Activated naive CD4-positive, alpha-beta T cell treated with anti-CD3 and anti-CD28 coated beads, Interleukin-2, amount 50 U/mL, for 72 hours (primary cell): Measurements from ENCODE around the gene WHRN. TPM values are rescaled to one million over a fixed set of nuclear protein-coding genes. Genes with fewer than 3 reads are reported as not detected.

Experiments used
- ATAC-seq, 2 donors: fragments of 150-1000 bp; cut with Tn5 transposase; 2 replicates each; pipeline ENCODE4 v1.10.0; 2021; ENCODE audit warnings: mild to moderate bottlenecking in 2 of 2, moderate library complexity in 2 of 2
- DNase-seq, 2 donors: peaks; one replicate each; pipeline ENCODE4 v3.0.0; 2021 to 2022; ENCODE audit warnings: low spot score in 2 of 2
- H3K27ac Mint-ChIP-seq, 2 donors: one replicate each; pipeline ENCODE4 v1.8.0; 2022; ENCODE audit warnings: mild to moderate bottlenecking in 2 of 2, mixed read lengths in 2 of 2
- H3K36me3 Mint-ChIP-seq, 2 donors: one replicate each; pipeline ENCODE4 v1.8.0; 2022; ENCODE audit warnings: mixed read lengths in 2 of 2
- H3K9me3 Mint-ChIP-seq, 2 donors: one replicate each; pipeline ENCODE4 v1.8.0; 2022; ENCODE audit warnings: mixed read lengths in 2 of 2
- total RNA-seq, 2 donors: library from RNA; stranded (reverse); gene quantifications; one replicate each; pipeline ENCODE4 v1.2.3, GENCODE V29; 2022

Gene WHRN
- total RNA-seq, 2 donors from 2014 or later: 4.7 to 5.2 TPM

DNA sequence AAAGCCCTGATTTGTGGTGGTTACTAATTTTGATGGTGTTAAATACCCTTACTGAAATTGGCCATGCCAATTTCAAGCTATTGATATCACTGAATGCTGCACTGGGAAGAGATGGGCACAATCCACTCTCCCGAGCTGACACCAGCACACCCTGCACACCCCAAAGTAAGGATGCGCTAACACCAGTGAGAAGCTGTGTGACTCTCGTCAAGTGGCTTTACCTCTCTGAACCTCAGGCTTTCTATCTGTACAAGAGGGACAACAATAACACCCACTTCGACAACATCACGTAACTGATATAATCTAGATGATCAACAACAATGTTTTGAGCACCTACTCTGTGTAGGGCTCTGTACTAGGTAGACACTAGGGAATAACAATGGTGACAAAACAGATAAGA lies 109.5 kb downstream of the WHRN start:
- Mint-ChIP-seq H3K9me3 (no peaks in the 10 kb centered on the region), H3K36me3 (peaks cover 15 to 20% of the 10 kb centered on the region in 2 donors), H3K27ac (peak overlapping the region; percentile 50 to 81)
- ATAC-seq: no peak
- no peak for DNase-seq

GRCh38 chr9:114395334-114395617 lies 110.0 kb downstream of the WHRN start:
- H3K27ac Mint-ChIP-seq: peak overlapping the region; percentile 79 to 81
- H3K9me3 Mint-ChIP-seq: no peaks in the 10 kb centered on the region
- peaks cover 20 to 25% of the 10 kb centered on the region in 2 donors for H3K36me3 Mint-ChIP-seq
- no peak for DNase-seq
- ATAC-seq: no peak

DNA sequence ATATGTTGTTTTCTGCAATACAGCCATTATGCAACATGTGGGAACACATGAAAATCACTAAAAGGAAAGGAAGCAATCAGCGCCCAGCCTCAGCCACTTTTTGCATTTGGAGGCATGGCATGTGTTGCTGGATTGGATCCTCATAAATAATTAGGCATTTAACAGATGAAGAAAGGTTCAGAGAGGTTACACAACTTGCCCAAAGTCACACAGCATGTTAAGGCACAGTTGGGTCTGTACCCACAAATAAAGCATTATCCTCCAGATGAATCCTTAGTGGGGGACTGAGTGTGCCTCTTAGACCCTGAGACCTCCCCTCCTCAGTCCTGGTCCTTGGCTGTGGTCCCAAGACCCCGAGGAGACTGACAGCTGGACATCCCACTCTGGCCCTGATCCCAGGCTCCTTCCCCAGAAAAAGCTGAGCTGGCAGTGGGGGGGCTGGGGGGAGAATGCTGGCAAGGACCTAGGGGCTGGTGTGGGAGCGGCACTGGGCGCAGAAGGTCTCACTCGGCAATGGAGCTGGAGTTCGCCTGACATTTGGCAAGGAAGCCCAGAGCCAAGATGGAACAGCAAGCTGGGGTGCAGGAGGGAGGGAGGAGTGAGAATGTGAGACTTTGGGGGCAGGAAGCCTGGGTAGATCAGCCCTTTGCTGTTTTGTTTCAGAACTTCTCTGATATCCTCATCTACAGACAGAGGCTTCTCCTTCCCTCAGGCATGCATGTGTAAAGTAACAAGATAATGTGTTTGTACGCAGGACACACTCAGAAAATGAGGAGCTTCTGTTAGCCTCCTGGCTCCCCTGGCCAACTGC lies 110.5 kb downstream of the WHRN start:
- ATAC-seq: no peak

DNA sequence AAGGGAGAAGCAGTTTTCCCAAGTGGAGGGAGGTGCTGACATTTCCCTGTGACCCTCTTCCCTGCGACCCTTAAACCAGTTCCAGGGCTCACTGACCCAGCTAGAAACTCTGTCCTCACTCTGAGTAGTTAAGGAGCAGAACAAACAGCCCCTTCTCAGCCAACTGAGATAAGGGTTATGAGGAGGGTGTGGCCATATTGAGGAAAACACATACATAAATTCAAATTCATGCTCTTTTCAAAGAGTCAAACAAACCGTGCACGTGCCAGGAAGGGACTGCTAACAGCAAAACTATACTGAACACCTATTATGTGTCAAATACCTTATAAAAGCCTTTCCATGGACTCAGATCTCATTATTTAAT lies 112.5 kb downstream of the WHRN start:
- Mint-ChIP-seq H3K9me3 (no peaks in the 10 kb centered on the region), H3K27ac (no peak overlapping the region), H3K36me3 (peaks cover 43 to 49% of the 10 kb centered on the region in 2 donors)
- ATAC-seq (no peak), DNase-seq (no peak)

More for the DNA sequence above, 110.5 kb downstream of the WHRN start:
- Mint-ChIP-seq H3K36me3 (peaks cover 26 to 31% of the 10 kb centered on the region in 2 donors), H3K27ac (peak overlapping the region; percentile 79 to 81), H3K9me3 (no peaks in the 10 kb centered on the region)
- no peak for DNase-seq

GRCh38 chr9:114390952-114391351 lies 114.3 kb downstream of the WHRN start:
- ATAC-seq (no peak), DNase-seq (no peak)
- Mint-ChIP-seq H3K9me3 (no peaks in the 10 kb centered on the region), H3K36me3 (peaks cover 53 to 56% of the 10 kb centered on the region in 2 donors), H3K27ac (peak overlapping the region; percentile 93 to 100)

GRCh38 chr9:114389612-114390368 lies 115.5 kb downstream of the WHRN start:
- H3K36me3 Mint-ChIP-seq: peaks cover 59 to 60% of the 10 kb centered on the region in 2 donors
- peak overlapping the region; percentile 99 to 100 for H3K27ac Mint-ChIP-seq
- ATAC-seq (no peak), DNase-seq (no peak)
- no peaks in the 10 kb centered on the region for H3K9me3 Mint-ChIP-seq

DNA sequence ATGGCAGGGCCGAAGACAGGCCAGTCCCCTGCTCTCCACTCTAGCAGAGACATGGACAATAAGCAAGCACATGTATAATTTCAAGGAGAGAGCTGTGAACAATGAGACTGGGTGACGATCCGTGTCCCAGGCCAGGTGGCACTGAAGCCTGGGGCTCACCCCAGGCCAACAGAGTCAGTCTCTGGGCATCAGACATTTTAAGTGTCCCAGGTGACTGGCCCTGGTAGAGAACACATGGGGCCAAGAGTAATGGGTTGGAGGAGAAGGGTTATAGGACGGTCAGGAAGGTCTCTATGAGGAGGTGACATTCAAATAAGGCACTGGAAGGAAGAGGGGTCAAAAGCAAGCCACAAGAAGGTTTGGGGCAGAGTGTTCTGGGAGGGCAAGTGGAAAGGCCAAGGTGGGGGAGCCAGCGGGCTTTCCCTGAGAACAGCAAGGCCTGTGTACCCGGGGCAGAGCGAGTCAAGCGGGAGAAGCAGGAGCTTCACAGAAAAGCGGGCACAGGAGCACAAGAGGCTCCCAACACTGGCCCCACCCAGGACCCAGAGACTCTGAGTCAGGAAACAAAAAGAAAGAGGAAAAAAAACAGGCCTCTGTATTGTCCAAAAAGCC lies 116.4 kb downstream of the WHRN start:
- DNase-seq (no peak), ATAC-seq (no peak)

GRCh38 chr9:114388357-114388682 lies 117.0 kb downstream of the WHRN start:
- DNase-seq: no peak
- ATAC-seq: no peak
- Mint-ChIP-seq H3K36me3 (peaks cover 67 to 68% of the 10 kb centered on the region in 2 donors), H3K9me3 (no peaks in the 10 kb centered on the region), H3K27ac (peak overlapping the region; percentile 99 to 100)

More for the DNA sequence above, 116.4 kb downstream of the WHRN start:
- H3K36me3 Mint-ChIP-seq: peaks cover 63 to 67% of the 10 kb centered on the region in 2 donors
- H3K9me3 Mint-ChIP-seq: no peaks in the 10 kb centered on the region
- peak overlapping the region; percentile 99 to 100 for H3K27ac Mint-ChIP-seq

DNA sequence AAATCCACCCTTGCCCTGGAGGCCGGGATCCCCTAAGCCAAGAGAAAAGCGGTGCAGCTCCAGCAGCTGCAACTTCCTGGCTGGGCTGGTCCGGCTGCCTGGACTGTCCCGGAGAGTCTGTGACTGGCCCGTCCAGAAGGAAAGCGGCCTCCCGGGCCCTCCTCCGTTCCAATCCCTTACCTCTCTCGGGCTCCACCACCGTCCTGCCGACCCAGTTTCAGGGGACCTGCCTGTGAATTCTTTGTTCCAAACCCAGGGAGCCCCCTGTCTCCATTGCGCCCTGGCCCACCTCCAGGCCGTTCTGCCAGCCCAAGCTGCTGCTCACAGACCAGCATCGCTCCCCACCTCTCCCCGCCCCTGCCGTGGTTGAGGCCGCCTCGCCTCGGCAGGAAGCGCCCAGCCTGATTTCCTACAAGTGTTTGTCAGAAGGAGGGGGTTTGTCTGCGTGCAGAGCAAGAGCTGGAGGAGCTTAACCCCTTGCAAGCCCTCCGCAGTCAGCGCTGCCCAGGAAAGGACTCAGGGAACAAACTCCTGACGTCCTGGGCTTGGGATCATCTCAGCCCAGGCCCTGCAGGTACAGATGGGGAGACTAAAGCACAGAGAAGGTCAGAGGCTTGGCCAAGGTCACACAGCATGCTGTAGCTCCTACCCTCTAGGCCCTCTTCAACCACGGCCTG lies 117.5 kb downstream of the WHRN start, which contains the start of gene AKNA:
AKNA (minus strand) TSS at position 303 of the 677 bp plus-strand sequence. CDS start 6,649 bp downstream, outside the sequence.
- no peaks in the 10 kb centered on the region for H3K9me3 Mint-ChIP-seq
- peak in 1 of 2 donors; percentile 15 for ATAC-seq
- H3K36me3 Mint-ChIP-seq: peaks cover 69 to 70% of the 10 kb centered on the region in 2 donors
- DNase-seq: peak; percentile 75 to 76
- peak within 1 kb of the TSS; percentile 99 to 100 for H3K27ac Mint-ChIP-seq

GRCh38 chr9:114386886-114387679 lies 118.2 kb downstream of the WHRN start:
- no peak for ATAC-seq
- DNase-seq: no peak
- H3K9me3 Mint-ChIP-seq: no peaks in the 10 kb centered on the region
- H3K27ac Mint-ChIP-seq: peak overlapping the region; percentile 99 to 100
- peaks cover 69 to 70% of the 10 kb centered on the region in 2 donors for H3K36me3 Mint-ChIP-seq

GRCh38 chr9:114386361-114386885 lies 118.8 kb downstream of the WHRN start:
- no peak for ATAC-seq
- DNase-seq: no peak
- Mint-ChIP-seq H3K36me3 (peaks cover 69 to 74% of the 10 kb centered on the region in 2 donors), H3K9me3 (no peaks in the 10 kb centered on the region), H3K27ac (peak overlapping the region; percentile 99 to 100)

DNA sequence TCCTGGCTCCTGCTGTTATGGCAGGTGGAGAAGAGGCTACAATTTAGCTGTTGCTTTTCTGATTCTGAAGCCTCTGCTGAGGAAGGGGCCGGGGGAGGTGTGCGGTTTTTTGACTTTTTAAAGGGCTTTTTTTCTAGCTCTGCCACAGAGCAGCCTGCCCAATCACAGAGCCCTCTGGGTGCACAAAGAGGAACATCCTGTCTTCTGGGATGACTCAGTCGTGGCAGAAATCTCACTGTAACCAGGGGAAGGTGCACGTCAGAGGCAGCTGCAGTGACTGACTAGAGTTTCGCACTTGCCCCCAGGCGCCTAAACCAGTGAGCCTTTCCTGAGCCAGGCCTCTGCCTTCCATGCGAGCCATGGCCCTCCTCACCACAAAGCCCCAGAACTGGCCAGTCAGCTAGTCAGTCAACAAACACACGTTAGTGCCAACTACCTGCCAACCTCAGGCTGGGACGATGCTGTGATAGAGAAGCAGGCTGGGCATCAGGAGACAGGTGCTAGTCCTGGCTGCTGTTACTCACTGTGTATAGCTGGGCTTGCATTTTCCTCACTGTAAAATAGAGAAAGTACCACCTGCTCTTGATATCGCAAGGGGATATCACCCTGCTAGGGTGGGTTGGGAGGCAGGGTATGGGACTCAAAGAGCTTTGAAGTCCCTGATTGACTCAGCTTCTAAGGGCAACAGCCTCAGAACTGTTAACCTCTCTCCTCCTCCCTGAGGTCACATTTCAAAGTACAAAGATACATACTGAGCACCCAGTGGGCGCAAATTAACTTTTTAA lies 119.7 kb downstream of the WHRN start:
- peak; percentile 78 to 88 for ATAC-seq

GRCh38 chr9:114384836-114385396 lies 120.4 kb downstream of the WHRN start:
- no peak for ATAC-seq
- Mint-ChIP-seq H3K27ac (peak overlapping the region; percentile 99 to 100), H3K9me3 (no peaks in the 10 kb centered on the region), H3K36me3 (peaks cover 59 to 71% of the 10 kb centered on the region in 2 donors)
- no peak for DNase-seq

More for the DNA sequence above, 119.7 kb downstream of the WHRN start:
- Mint-ChIP-seq H3K9me3 (no peaks in the 10 kb centered on the region), H3K36me3 (peaks cover 62 to 73% of the 10 kb centered on the region in 2 donors), H3K27ac (peak overlapping the region; percentile 99 to 100)
- DNase-seq: peak; percentile 81 to 95

- peak overlapping the region; percentile 99 to 100 for H3K27ac Mint-ChIP-seq
- ATAC-seq (no peak), DNase-seq (no peak)
- no peaks in the 10 kb centered on the region for H3K9me3 Mint-ChIP-seq
- H3K36me3 Mint-ChIP-seq: peaks cover 59 to 71% of the 10 kb centered on the region in 2 donors
Measured at GRCh38 chr9:114384341-114384740, 120.9 kb downstream of the WHRN start.
